Hypothalamus (tissue), 51 donors: ENCODE results near the gene GLB1L.
A peak's percentile ranks its signal among the peaks of the same experiment; 100 is the strongest.

ENCODE experiments used
- DNase-seq, 51 donors: peaks; one replicate each; lab custom pipeline; 2025; lab: John Stamatoyannopoulos, UW

GLB1L gene

GRCh38 chr2:219254590-219255201, 9.5 kb upstream of the GLB1L start:
- DNase-seq, result peak in 1 of 51 donors; percentile 44

- DNase-seq, result peak in 48 of 51 donors; percentile 21 to 88 (median 72)
These were observed 8.7 kb upstream of the GLB1L start, which contains the start of gene TUBA4A for GRCh38 chr2:219253753-219254589. Gene TUBA4A, minus strand, starts transcription at chr2:219253918. Its CDS starts 60 bp downstream, at chr2:219253858.

DNA sequence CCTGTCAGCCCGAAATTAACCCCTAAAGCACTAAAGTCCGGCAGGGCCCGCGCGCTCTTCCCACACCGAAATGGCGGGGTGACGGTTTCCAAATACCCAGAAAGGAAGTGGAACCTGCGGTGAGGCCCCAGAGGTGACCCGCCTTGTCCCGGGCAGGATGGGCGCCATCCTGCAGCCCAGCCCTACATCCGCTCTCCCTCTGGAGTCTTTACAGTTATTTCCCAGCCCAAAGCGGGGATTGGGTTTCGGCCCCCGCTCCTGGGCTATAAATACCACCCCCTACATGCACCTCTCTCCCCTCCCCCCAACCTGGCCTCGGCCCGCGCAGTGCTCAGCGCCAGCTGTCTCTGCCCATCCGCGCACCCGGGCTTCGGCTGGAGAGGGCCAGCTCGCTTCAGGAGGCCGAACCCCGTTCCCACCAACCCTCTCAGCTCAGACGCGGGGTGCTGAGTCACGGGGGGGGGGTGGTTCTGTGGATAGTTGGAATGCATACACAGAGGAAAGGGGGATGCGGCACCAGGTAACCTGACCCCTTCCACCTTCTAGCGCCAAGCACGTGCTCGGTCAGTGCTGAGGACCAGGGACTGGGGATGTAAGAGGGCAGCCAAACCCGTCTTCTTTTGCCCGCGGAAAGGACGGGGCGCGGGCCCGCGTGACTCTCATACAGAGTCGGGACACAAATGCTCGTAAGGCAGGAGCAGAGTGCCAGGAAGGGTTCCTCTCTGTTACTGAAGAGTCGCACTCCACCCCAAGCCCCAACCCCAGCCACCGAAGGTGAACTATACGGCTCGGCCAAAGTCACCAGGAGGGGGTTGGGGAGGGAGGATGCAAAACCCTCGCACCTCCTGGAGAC, 7.9 kb upstream of the GLB1L start, which contains the start of gene TUBA4B:
TSS of gene TUBA4B (plus strand) at position 344 of the 853 bp plus-strand sequence. CDS start at position 509, 165 bp downstream.
- DNase-seq, result peak in 18 of 51 donors; percentile 14 to 52 (median 38)

- DNase-seq, result peak in 1 of 51 donors; percentile 12
These were observed 7.3 kb upstream of the GLB1L start for GRCh38 chr2:219252570-219252899.

GRCh38 chr2:219252084-219252483, 6.8 kb upstream of the GLB1L start:
- DNase-seq, result no peak

DNA sequence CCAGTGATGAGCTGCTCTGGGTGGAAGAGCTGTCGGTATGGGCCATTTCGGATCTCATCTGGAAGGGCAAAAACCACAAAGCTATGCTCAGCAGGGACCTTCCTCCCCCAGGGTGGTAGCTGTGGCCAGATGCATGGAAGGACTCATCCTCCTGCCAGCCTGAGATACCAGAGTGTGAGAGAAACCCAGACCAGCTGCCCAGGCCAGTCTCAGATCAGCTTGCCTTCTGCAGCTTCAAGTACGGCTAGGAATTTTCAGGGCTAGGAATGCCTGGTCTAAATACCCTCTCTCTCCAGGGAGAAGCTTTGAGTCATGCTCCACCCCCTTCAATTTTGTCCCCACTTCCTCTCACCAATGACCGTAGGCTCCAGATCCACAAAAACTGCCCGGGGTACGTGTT, 6.4 kb upstream of the GLB1L start:
- no peak for DNase-seq

DNA sequence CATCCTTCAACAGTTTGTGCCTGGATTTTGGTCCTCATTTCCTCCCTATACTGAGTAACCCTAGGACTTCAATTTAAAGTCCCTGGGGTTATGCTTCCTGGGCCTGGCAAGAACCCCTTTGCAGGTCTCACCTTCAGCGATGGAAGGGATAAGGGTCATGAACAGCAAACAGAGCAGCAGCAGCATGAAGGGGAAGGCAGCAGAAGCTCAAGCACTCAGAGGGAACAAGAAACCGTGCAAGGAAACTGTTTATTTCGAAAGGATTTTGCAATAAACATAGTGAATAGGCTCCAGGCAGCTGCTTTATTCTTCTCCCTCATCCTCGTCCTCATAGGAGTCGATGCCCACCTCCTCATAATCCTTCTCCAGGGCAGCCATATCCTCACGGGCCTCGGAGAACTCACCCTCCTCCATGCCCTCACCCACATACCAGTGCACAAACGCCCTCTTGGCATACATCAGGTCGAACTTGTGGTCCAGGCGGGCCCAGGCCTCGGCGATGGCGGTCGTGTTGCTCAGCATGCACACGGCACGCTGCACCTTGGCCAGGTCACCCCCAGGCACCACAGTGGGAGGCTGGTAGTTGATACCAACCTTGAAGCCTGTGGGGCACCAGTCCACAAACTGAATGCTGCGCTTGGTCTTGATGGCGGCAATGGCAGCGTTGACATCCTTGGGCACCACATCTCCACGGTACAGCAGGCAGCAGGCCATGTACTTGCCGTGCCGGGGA, 5.0 kb upstream of the GLB1L start:
- DNase-seq, result no peak

- DNase-seq, result peak in 39 of 51 donors; percentile 8 to 87 (median 54)
These were observed 4.1 kb upstream of the GLB1L start for GRCh38 chr2:219249203-219249980.

DNA sequence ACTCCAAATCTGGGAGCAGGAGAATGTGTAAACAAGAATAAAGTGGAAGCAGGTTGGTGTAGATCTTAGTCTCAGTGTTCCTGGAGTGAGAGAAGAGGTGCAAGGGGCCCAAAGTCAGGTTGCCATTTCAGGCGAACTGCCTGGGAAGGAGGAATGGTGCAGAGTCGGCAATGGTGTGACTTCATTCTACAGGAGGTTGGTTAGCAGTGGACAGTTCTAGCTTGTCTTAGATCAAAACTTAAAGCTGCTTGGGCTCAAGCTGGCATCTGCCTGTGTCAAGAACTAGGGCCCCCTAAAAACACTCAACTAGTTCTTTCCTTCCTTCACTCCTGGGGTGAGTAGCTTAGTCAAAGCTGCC, 3.6 kb upstream of the GLB1L start:
- DNase-seq, result no peak

DNA sequence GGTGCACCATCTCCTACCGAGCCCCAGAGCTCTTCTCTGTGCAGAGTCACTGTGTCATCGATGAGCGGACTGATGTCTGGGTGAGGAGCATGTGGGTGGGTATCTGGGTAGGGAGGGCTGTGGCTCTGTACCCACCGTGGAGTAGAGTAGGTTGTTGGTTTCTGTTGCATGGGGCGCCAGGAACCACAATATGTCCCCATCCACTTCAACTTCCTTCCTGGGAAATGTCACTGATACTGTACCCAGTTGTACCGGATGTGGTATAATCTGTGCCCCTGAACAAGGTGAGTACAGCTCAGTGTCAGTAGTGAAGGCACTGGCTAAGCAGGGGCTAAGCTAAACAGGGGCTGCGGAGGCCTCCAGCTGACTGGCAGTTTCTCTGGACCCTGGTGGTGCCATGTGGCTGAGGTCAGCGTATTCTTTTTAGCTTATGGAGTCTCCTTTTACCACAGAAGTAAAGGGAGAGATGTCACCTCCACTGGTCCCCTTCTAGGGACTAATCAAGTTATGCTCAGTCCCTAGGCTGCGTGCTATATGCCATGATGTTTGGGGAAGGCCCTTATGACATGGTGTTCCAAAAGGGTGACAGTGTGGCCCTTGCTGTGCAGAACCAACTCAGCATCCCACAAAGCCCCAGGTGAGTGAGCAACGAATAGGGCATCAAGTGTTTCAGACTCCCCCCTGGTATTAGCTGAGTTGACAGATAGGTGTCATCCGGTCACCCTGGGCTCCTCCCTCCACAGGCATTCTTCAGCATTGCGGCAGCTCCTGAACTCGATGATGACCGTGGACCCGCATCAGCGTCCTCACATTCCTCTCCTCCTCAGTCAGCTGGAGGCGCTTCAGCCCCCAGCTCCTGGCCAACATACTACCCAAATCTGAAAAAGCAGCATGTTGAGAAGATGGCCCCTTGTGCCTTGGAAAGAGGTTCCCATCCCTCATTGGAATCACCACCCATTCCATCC, 2.7 kb upstream of the GLB1L start:
- no peak for DNase-seq

DNA sequence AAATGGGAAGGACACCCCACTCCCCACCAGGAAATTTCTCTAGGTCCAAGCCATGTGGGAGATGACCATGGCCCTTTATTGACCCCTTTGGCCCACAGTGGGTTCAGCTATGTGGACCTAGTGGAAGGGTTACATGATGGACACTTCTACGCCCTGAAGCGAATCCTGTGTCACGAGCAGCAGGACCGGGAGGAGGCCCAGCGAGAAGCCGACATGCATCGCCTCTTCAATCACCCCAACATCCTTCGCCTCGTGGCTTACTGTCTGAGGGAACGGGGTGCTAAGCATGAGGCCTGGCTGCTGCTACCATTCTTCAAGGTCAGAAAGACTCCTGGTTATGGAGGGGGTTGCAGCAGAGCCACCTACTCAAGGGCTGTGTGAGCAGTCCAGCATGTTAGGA, 1.3 kb upstream of the GLB1L start:
- no peak for DNase-seq

DNA sequence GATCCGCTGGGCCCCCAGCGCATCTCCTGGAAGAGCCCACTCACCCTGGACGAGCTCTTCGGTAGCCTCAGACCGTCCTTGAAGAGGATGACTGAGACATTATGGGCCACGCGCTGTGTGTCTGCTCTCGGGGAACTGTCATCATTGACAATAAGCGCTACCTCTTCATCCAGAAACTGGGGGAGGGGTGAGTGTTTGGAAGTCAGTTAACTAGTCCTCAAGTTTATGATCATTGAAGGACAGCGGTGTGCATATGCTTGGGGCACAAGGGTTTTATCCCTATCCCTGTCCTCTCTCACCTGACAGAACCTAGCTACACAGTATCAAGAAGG, 621 bp upstream of the GLB1L start:
- no peak for DNase-seq

GRCh38 chr2:219244789-219245147, 476 bp downstream of the GLB1L start:
- DNase-seq, result no peak

DNA sequence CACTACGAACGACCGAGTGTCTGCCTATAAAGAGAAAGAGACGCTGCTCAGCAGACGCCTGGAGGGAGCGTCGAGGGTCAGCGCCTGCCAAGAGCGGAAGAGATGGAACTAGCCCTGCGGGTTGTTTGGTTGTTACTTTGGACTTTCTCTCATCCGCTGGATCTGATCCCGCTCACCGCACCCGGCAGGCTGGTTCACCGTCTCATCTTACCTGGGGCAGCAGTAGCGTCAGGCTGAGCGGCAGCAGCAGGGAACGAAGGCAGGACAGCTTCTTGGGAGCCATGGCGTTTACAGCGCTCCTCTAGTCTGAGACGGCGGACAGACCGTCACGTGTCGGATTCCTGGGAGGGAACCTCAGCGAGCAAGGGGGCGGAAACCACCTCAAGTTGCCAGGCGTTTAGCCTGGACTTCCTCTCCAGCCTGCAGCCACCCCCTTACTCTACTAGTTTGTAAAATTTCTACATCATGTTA, 1.9 kb downstream of the GLB1L start:
- no peak for DNase-seq

DNA sequence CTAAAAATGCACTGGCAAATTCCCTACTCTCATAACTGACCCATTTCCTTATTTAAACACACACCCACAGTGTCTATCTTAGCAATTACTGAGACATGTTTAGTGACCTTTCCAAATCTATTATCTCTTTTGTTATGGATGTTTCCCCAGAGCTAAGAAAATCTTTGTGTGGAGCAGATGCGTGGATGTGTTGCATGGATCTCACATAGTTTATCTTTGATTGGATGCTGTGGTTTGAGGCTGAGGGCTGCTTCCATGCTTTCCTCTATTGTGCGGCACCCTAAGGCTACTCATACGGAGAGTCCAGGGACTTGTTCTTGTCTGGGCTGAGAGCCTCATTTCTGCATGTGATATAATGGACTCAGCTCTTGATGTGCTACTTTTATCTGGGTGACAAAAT, 10.9 kb downstream of the GLB1L start:
- DNase-seq, result no peak

GRCh38 chr2:219230059-219230540, 15.1 kb downstream of the GLB1L start:
- peak in 5 of 51 donors; percentile 23 to 59 (median 44) for DNase-seq

GRCh38 chr2:219229305-219230058, 15.8 kb downstream of the GLB1L start, which contains the start of the genes ANKZF1 and ATG9A:
Gene ANKZF1, plus strand, starts transcription at chr2:219229806. Its CDS starts 452 bp downstream, at chr2:219230258.
Gene ATG9A, minus strand, starts transcription at chr2:219229636. Its CDS starts 1,612 bp downstream, at chr2:219228024.
- DNase-seq, result peak; percentile 63 to 100 (median 97)
